IPS-20b (cell line): ENCODE measurements around the gene YBX2.
A peak's percentile ranks its signal among the peaks of the same experiment; 100 is the strongest.

Source experiments
- H3K27ac ChIP-seq: one replicate; pipeline ENCODE4 v1.5.1; 2013; ENCODE audit warnings: low read length
- H3K27me3 ChIP-seq: 2 replicates; pipeline ENCODE4 v1.6.1; 2013; ENCODE audit warnings: mild to moderate bottlenecking, low read length, inconsistent platforms; ENCODE audit not compliant: insufficient read depth
- H3K36me3 ChIP-seq: 2 replicates; pipeline ENCODE4 v1.6.1; 2013; ENCODE audit warnings: low read depth, mild to moderate bottlenecking, inconsistent platforms, low read length, moderate library complexity; ENCODE audit not compliant: insufficient read depth
- H3K4me1 ChIP-seq: 2 replicates; pipeline ENCODE4 v1.6.1; 2013; ENCODE audit warnings: mild to moderate bottlenecking, control low read depth, inconsistent platforms, low read length, moderate library complexity; ENCODE audit not compliant: insufficient read depth
- H3K4me3 ChIP-seq: 2 replicates; pipeline ENCODE4 v1.5.1; 2013; ENCODE audit warnings: mild to moderate bottlenecking, low read length, inconsistent platforms
- H3K9ac ChIP-seq: 2 replicates; pipeline ENCODE4 v1.6.1; 2013; ENCODE audit warnings: low read depth, mild to moderate bottlenecking, inconsistent platforms, low read length, moderate library complexity
- H3K9me3 ChIP-seq: 2 replicates; pipeline ENCODE4 v1.6.1; 2013; ENCODE audit warnings: mild to moderate bottlenecking, low read depth, low read length, inconsistent platforms; ENCODE audit not compliant: insufficient read depth

Gene YBX2

DNA sequence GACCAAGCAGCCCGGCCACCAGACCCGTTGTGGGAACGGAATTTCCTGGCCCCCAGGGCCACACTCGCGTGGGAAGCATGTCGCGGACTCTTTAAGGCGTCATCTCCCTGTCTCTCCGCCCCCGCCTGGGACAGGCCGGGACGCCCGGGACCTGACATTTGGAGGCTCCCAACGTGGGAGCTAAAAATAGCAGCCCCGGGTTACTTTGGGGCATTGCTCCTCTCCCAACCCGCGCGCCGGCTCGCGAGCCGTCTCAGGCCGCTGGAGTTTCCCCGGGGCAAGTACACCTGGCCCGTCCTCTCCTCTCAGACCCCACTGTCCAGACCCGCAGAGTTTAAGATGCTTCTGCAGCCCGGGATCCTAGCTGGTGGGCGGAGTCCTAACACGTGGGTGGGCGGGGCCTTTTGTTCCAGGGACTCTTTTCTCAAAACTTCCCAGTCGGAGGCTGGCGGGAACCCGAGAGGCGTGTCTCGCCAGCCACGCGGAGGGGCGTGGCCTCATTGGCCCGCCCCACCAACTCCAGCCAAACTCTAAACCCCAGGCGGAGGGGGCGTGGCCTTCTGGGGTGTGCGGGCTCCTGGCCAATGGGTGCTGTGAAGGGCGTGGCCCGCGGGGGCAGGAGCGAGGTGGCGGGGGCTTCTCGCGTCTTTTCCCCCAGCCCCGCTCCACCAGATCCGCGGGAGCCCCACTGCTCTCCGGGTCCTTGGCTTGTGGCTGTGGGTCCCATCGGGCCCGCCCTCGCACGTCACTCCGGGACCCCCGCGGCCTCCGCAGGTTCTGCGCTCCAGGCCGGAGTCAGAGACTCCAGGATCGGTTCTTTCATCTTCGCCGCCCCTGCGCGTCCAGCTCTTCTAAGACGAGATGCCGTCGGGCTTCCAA is 13.1 kb downstream of the YBX2 start, which contains the start of gene SLC2A4:
Gene SLC2A4 (plus strand): TSS at position 645 of the 879 bp plus-strand sequence. CDS start 217 bp downstream, at position 862.
- no peak within 1 kb of the TSS for H3K27ac ChIP-seq

DNA sequence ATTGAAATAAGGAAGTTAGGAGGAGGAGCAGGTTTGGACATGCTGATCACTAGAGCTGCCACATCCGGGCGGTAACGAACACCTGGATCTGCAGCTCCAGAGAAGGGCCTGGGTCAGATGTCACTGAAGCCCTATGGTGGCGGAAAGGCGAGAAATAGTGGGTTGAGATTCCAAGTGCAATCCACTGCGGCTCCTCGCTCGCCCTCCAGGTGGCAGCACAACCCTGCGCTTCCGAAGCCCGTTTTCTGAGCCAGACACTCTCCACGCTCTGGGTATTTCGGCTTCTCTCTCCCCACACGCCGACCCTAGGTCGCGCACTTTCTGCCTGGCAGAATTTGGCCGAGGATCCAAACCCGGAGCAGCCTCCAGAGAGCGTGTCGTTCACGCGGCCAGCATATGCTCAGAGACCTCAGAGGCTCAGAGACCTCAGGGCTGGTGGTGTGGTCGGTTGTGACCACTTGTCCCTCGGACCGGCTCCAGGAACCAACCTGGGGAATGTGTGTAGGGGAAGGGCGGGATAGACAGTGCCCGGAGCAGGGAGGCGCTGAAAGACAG is 13.8 kb downstream of the YBX2 start:
- peak overlapping the region; percentile 67; the same call in 1 of the 2 replicates for H3K9ac ChIP-seq
- H3K36me3 ChIP-seq: 0 out of 2 replicates have a peak, but pooled peaks cover 3% of the 10 kb centered on the region
- H3K9me3 ChIP-seq: no peaks in the 10 kb centered on the region
- peaks cover 36% of the 10 kb centered on the region for H3K27me3 ChIP-seq
- peak overlapping the region; percentile 76 for H3K4me3 ChIP-seq
- H3K4me1 ChIP-seq: peaks cover 7% of the 10 kb centered on the region; the same call in 1 of the 2 replicates
- H3K27ac ChIP-seq: no peak overlapping the region

More for the DNA sequence above, 13.1 kb downstream of the YBX2 start, which contains the start of gene SLC2A4:
- Histone ChIP-seq H3K4me1 (peaks cover 7% of the 10 kb centered on the region; the same call in 1 of the 2 replicates), H3K36me3 (peaks cover 3% of the 10 kb centered on the region; the same call in 1 of the 2 replicates), H3K27me3 (peaks cover 36% of the 10 kb centered on the region), H3K9ac (peak within 1 kb of the TSS; percentile 68; the same call in 1 of the 2 replicates), H3K9me3 (no peaks in the 10 kb centered on the region), H3K4me3 (peak within 1 kb of the TSS; percentile 82)

DNA sequence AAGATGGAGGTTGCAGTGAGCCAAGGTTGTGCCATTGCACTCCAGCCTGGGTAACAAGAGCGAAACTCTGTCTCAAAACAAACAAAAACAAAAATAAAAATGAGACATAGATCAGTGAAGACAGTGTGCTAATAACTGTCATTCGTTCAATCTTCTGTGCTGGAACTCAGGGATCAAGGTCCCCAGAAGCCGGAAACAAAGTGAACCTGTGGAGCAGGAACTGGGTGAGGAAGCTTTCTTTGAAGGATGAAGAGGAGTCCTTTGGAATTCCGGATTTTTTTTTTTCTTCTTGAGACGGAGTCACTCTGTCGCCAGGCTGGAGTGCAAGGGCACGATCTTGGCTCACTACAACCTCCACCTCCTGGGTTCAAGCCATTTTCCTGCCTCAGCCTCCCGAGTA is 15.0 kb downstream of the YBX2 start:
- Histone ChIP-seq H3K4me1 (peaks cover 7% of the 10 kb centered on the region; the same call in 1 of the 2 replicates), H3K36me3 (0 out of 2 replicates have a peak, but pooled peaks cover 1% of the 10 kb centered on the region), H3K27ac (no peak overlapping the region), H3K27me3 (peaks cover 36% of the 10 kb centered on the region), H3K4me3 (no peak overlapping the region), H3K9ac (no peak overlapping the region), H3K9me3 (no peaks in the 10 kb centered on the region)

DNA sequence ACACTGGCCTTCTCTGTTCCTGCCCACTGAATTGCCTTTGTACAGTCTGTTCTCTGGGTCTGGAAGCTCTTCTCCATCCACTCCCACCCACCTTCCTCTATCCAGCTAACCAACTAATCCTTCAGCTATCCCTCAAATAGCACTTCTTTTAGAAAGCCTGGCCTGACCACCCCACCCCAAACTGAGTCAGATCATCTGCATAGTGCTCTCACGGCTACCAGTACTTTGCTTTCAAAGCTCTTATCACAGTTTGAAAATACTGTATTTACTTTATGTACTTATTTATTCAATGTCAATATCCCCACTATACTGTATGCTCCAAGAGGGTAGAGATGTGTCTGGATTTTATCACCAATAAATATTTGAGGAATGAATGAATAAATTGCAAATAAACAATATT is 27.7 kb downstream of the YBX2 start:
- Histone ChIP-seq H3K4me3 (no peak overlapping the region), H3K27ac (no peak overlapping the region), H3K9ac (no peak overlapping the region), H3K27me3 (peaks cover 29% of the 10 kb centered on the region), H3K4me1 (peaks cover 9% of the 10 kb centered on the region; the same call in 1 of the 2 replicates), H3K9me3 (no peaks in the 10 kb centered on the region), H3K36me3 (no peaks in the 10 kb centered on the region)

DNA sequence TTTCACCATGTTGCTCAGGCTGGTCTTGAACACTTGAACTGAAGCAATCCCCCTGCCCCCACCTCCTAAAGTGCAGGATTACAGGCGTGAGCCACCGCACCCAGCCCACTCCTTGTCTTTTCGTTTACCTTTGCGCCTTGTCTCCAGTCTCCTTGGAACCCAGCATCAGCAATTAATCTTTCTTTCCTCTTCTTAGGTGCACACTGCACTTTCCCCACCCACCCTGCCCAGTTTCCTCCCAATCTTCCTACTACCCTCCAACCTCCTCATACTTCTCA is 30.7 kb downstream of the YBX2 start:
- Histone ChIP-seq H3K27me3 (peaks cover 44% of the 10 kb centered on the region), H3K9me3 (no peaks in the 10 kb centered on the region), H3K36me3 (peaks cover 16% of the 10 kb centered on the region), H3K27ac (peak overlapping the region; percentile 11), H3K9ac (peak overlapping the region; percentile 87; the same call in 1 of the 2 replicates), H3K4me3 (peak overlapping the region; percentile 92), H3K4me1 (peaks cover 13% of the 10 kb centered on the region; the same call in 1 of the 2 replicates)

DNA sequence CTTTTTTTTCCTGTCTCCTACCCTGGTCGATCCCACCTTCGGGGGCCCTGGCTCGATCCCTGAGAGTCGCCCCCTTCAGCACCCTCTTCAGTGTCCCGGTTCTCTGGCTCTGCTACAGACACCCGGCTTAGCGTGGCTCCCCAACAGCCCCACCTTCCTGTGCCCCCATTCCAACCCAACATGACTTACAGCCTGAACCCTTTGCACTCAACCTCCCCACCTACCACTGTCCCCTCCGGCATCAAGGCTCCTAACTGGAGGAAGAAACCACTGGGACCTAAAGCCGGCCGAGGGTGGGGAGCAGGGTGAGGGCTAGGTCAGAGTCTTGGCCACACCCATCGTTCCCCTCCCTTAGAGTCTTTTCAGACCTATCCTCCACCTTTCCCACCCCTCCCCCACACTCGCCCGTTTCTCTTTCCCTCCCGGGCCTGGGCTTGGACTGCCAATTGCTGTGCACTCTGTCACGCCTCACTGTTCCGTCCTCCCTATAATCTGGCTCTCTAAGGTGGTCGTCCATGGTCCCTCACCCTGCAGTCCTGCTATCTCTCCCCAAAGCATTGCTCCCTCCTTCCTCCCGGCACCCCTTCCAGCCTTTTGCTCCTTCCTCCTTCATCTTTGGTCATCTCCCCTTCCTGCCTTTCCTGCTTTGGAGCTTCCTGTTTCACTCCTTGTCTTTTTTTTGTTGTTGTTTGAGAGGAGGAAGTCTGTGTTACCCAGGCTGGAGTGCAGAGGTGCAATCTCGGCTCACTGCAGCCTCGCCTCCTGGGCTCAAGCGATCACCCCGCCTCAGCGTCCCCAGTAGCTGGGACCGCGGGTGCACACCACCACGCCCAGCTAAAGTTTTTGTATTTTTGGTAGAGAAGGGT is 31.3 kb downstream of the YBX2 start:
- Histone ChIP-seq H3K4me1 (peaks cover 13% of the 10 kb centered on the region; the same call in 1 of the 2 replicates), H3K9me3 (no peaks in the 10 kb centered on the region), H3K27ac (peak overlapping the region; percentile 11), H3K27me3 (peaks cover 44% of the 10 kb centered on the region), H3K4me3 (peak overlapping the region; percentile 92), H3K9ac (peak overlapping the region; percentile 87), H3K36me3 (peaks cover 22% of the 10 kb centered on the region)

DNA sequence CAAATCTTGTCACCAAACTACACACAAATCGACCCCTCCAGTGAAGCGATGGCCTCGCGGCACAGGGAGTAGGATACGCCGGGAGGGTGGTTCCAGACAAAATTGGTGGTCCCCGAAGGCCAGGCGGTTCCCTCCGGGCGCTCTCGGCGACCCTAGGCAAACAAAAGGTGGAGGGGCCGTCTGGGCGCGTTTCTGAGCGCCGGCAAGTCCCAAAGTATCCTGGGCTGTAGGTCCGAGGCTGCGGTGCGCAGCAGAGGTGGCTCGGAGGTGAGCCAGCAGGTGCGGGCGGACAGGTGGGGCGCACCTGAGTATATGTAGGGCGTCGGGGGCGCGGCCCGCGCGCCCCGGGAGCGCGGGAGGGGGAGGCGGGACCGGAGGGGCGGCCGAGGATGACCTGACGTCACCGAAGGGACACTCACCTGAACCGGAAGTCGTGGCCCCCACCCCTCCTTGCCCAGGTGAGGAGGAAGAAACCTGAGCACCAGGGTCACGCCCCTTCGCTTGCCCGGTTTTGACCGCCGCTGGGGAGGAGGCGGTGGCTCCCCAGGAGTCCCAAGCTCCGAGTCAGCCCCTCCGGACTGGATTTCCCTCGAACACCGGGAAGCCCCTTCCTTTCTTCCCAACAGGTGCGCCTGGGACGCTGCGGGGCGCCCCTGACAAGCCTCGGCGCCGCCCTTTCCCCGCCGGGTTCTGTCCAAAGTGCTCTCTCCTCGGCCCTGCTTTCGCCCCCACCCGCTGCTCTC is 32.1 kb downstream of the YBX2 start, which contains the start of gene CLDN7:
Gene CLDN7 (minus strand): TSS at position 287 of the 743 bp plus-strand sequence. CDS start 435 bp downstream, outside the sequence.
- peaks cover 44% of the 10 kb centered on the region for H3K27me3 ChIP-seq
- H3K36me3 ChIP-seq: peaks cover 28% of the 10 kb centered on the region
- no peaks in the 10 kb centered on the region for H3K9me3 ChIP-seq
- H3K4me1 ChIP-seq: peaks cover 13% of the 10 kb centered on the region; the same call in 1 of the 2 replicates
- H3K27ac ChIP-seq: peak within 1 kb of the TSS; percentile 67
- peak within 1 kb of the TSS; percentile 92 for H3K4me3 ChIP-seq
- peak within 1 kb of the TSS; percentile 97 for H3K9ac ChIP-seq

DNA sequence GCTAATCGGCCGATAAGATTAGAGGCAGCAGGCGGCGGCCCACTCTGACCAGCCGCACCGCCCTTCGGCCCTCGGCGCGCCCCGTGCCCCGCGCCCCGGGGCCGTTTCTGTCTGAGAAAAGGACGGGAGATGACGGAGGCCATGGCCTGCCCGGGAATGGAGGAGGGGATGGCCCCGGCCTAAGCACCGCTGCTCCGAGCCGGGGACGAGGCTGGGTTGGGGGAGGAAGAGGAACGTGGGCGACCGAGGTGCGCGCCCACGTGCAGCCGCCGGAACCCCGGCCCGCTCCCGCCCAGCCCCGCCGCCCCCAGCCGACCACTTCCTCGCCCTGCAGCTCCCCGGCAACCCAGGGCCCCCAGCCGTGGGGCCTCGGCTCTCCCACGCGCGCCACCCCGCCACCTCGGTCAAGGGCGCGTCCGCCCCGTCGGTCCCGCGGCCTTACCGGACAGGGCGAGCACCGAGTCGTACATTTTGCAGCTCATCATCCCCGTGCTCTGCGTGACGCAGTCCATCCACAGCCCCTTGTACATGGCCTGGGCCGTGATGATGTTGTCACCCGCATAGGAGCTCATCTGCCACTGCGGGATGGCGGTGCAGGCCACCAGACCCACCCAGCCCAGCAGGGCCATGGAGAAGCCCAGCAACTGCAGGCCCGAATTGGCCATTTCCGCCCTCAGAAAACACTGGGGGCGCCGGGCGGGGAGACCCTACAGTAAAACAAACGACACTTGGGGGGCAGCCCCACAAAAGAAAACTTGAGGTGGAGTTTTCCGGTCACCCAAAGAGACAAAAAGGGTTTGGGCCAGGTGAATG is 32.9 kb downstream of the YBX2 start:
- peaks cover 36% of the 10 kb centered on the region for H3K36me3 ChIP-seq
- peak overlapping the region; percentile 97 for H3K9ac ChIP-seq
- no peaks in the 10 kb centered on the region for H3K9me3 ChIP-seq
- peak overlapping the region; percentile 67 for H3K27ac ChIP-seq
- H3K27me3 ChIP-seq: peaks cover 44% of the 10 kb centered on the region
- peak overlapping the region; percentile 92 for H3K4me3 ChIP-seq
- H3K4me1 ChIP-seq: peaks cover 13% of the 10 kb centered on the region; the same call in 1 of the 2 replicates

DNA sequence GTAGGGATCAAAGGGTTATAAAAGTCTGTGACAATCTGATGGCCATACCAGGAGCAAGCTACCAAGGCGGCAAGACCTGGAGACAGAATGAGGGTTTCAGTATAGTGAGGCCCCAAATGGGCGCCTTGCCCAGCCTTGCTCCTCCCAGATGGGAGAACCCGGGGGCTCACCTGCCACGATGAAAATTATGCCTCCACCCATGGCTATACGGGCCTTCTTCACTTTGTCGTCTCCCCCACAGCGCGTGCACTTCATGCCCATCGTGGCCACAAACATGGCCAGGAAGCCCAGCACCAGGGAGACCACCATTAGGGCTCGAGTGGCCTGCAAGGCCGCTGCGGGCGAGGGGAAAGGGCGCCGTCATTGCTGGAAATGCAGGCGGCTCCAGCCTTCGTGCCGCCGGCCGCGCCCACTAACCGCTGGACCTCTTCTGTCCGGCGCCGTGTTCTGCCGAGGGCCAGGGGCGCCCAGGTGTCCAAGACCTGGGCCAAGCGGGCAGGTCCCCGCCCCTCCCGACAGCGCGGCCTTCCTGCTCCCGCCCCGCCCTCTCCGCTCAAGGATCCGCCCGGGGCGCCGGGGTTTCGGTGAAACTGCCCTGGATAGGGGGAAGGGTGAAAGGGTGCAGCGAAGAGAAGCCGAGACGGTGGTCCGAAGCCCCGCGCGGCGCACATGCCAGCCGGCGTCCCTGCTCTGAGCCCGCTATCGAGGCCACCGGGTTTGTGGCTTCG is 33.6 kb downstream of the YBX2 start:
- Histone ChIP-seq H3K36me3 (peaks cover 43% of the 10 kb centered on the region), H3K4me3 (peak overlapping the region; percentile 92), H3K9ac (peak overlapping the region; percentile 97), H3K27me3 (peaks cover 44% of the 10 kb centered on the region), H3K27ac (peak overlapping the region; percentile 67), H3K4me1 (peaks cover 13% of the 10 kb centered on the region; the same call in 1 of the 2 replicates), H3K9me3 (no peaks in the 10 kb centered on the region)
